ENCODE results near the gene LVRN.

DNA sequence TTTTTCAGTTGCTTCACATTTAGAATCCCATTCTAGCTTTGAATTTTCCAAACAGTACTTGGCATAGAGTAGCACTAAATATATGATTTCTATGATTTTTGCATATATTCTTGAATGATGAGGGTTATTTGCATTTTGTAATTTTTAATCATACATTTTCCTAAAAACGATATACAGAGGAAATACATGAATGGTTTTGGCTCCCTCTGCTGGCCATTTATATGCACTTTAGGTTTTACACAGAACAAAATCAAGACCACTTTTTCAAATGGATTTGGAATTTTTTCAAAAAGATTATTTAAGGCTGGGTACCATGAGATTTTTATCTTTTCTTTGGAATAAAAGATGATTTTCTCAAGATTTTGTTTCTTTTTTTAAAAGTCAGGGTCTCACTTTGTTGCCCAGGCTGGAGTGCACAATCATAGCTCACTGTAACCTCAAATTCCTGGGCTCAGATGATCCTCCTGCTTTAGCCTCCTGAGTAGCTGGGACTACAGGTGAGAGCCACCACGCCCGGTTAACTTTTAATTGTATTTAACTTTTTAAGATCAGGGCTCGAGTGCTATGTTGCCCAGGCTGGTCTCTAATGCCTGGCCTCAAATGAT, 105.9 kb downstream of the LVRN start:
- TF ChIP-seq POLR2A (IDR thresholded peaks at IDR 0.05) = no peak
- TF ChIP-seq, protein P1, sequence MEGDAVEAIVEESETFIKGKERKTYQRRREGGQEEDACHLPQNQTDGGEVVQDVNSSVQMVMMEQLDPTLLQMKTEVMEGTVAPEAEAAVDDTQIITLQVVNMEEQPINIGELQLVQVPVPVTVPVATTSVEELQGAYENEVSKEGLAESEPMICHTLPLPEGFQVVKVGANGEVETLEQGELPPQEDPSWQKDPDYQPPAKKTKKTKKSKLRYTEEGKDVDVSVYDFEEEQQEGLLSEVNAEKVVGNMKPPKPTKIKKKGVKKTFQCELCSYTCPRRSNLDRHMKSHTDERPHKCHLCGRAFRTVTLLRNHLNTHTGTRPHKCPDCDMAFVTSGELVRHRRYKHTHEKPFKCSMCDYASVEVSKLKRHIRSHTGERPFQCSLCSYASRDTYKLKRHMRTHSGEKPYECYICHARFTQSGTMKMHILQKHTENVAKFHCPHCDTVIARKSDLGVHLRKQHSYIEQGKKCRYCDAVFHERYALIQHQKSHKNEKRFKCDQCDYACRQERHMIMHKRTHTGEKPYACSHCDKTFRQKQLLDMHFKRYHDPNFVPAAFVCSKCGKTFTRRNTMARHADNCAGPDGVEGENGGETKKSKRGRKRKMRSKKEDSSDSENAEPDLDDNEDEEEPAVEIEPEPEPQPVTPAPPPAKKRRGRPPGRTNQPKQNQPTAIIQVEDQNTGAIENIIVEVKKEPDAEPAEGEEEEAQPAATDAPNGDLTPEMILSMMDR (IDR thresholded peaks at IDR 0.05) = peak; percentile 44 to 84 (median 78)
